ACC112 (cell line): Measurements from ENCODE around the gene MNX1.

Experiments
- H2AFZ ChIP-seq: fragments of 200-600 bp; sonication (generic); one replicate; pipeline ENCODE4 v1.6.0; 2017; ENCODE audit warnings: antibody characterized with exemption, low read length; ENCODE audit not compliant: unreplicated experiment
- H3K27ac ChIP-seq: fragments of 200-600 bp; sonication (generic); 2 replicates; pipeline ENCODE4 v1.5.1; 2014; ENCODE audit warnings: low read depth, mild to moderate bottlenecking, antibody characterized with exemption, low read length, moderate library complexity
- H3K27me3 ChIP-seq: fragments of 200-600 bp; sonication (generic); 2 replicates; pipeline ENCODE4 v1.6.1; 2014; ENCODE audit warnings: mild to moderate bottlenecking, antibody characterized with exemption, low read length, moderate library complexity, mixed read lengths; ENCODE audit not compliant: insufficient read depth
- H3K36me3 ChIP-seq: fragments of 200-600 bp; sonication (generic); 2 replicates; pipeline ENCODE4 v1.6.1; 2016; ENCODE audit warnings: mild to moderate bottlenecking, antibody characterized with exemption, low read length, moderate library complexity, mixed read lengths; ENCODE audit not compliant: insufficient read depth
- H3K4me1 ChIP-seq: fragments of 200-600 bp; sonication (generic); one replicate; pipeline ENCODE4 v1.6.1; 2016; ENCODE audit warnings: low read length, mixed read lengths; ENCODE audit not compliant: insufficient read depth, unreplicated experiment, control insufficient read depth
- H3K4me3 ChIP-seq: fragments of 200-600 bp; sonication (generic); 2 replicates; pipeline ENCODE4 v1.5.1; 2014; ENCODE audit warnings: mild to moderate bottlenecking, low read depth, low read length
- H3K79me2 ChIP-seq: fragments of 200-600 bp; sonication (generic); one replicate; pipeline ENCODE4 v1.6.0; 2016; ENCODE audit warnings: low read length; ENCODE audit not compliant: control insufficient read depth, unreplicated experiment, insufficient read depth

MNX1 gene

GRCh38 chr7:157010588-157011332 lies at the start of gene MNX1:
MNX1 (minus strand) TSS chr7:157010663; CDS start chr7:157010350, 313 bp downstream.
- Histone ChIP-seq H2AFZ (no peak within 1 kb of the TSS), H3K27me3 (peaks cover 96% of the 10 kb centered on the region), H3K4me1 (no peaks in the 10 kb centered on the region), H3K79me2 (no peaks in the 10 kb centered on the region), H3K36me3 (no peaks in the 10 kb centered on the region), H3K4me3 (peak within 1 kb of the TSS; percentile 16; the same call in 1 of the 2 replicates), H3K27ac (no peak within 1 kb of the TSS)

- no peak overlapping the region for H3K27ac ChIP-seq
- H3K79me2 ChIP-seq: no peaks in the 10 kb centered on the region
- peaks cover 68% of the 10 kb centered on the region for H3K27me3 ChIP-seq
Observed at GRCh38 chr7:157059534-157059933, 49.1 kb upstream of the MNX1 start.

GRCh38 chr7:157058701-157059100 lies 48.2 kb upstream of the MNX1 start:
- no peak overlapping the region for H2AFZ ChIP-seq
- H3K79me2 ChIP-seq: no peaks in the 10 kb centered on the region
- peaks cover 76% of the 10 kb centered on the region for H3K27me3 ChIP-seq
- H3K4me3 ChIP-seq: no peak overlapping the region
- no peak overlapping the region for H3K27ac ChIP-seq
- H3K4me1 ChIP-seq: no peaks in the 10 kb centered on the region
- H3K36me3 ChIP-seq: no peaks in the 10 kb centered on the region

More at GRCh38 chr7:157059534-157059933, 49.1 kb upstream of the MNX1 start:
- H3K4me3 ChIP-seq: no peak overlapping the region
- H2AFZ ChIP-seq: no peak overlapping the region
- H3K36me3 ChIP-seq: no peaks in the 10 kb centered on the region
- no peaks in the 10 kb centered on the region for H3K4me1 ChIP-seq

- Histone ChIP-seq H3K4me1 (no peaks in the 10 kb centered on the region), H3K4me3 (no peak overlapping the region), H3K79me2 (no peaks in the 10 kb centered on the region), H3K36me3 (no peaks in the 10 kb centered on the region), H3K27ac (no peak overlapping the region), H2AFZ (no peak overlapping the region), H3K27me3 (peaks cover 81% of the 10 kb centered on the region)
Observed at GRCh38 chr7:157058068-157058467, 47.6 kb upstream of the MNX1 start.

- no peaks in the 10 kb centered on the region for H3K36me3 ChIP-seq
- no peak overlapping the region for H3K27ac ChIP-seq
- peaks cover 81% of the 10 kb centered on the region for H3K27me3 ChIP-seq
- H3K4me3 ChIP-seq: no peak overlapping the region
- H3K79me2 ChIP-seq: no peaks in the 10 kb centered on the region
- no peaks in the 10 kb centered on the region for H3K4me1 ChIP-seq
- H2AFZ ChIP-seq: no peak overlapping the region
Observed at GRCh38 chr7:157056957-157057902, 46.8 kb upstream of the MNX1 start.

GRCh38 chr7:157056246-157056645 lies 45.8 kb upstream of the MNX1 start:
- H3K36me3 ChIP-seq: no peaks in the 10 kb centered on the region
- peaks cover 75% of the 10 kb centered on the region for H3K27me3 ChIP-seq
- no peak overlapping the region for H2AFZ ChIP-seq
- no peak overlapping the region for H3K27ac ChIP-seq
- no peak overlapping the region for H3K4me3 ChIP-seq
- H3K4me1 ChIP-seq: no peaks in the 10 kb centered on the region
- H3K79me2 ChIP-seq: no peaks in the 10 kb centered on the region

GRCh38 chr7:157054927-157055326 lies 44.5 kb upstream of the MNX1 start:
- Histone ChIP-seq H3K79me2 (no peaks in the 10 kb centered on the region), H3K4me3 (no peak overlapping the region), H3K4me1 (no peaks in the 10 kb centered on the region), H3K27ac (no peak overlapping the region), H3K27me3 (peaks cover 76% of the 10 kb centered on the region), H3K36me3 (no peaks in the 10 kb centered on the region), H2AFZ (no peak overlapping the region)

GRCh38 chr7:157053118-157053517 lies 42.7 kb upstream of the MNX1 start:
- Histone ChIP-seq H3K4me3 (no peak overlapping the region), H3K27me3 (peaks cover 74% of the 10 kb centered on the region), H3K27ac (no peak overlapping the region), H3K79me2 (no peaks in the 10 kb centered on the region), H3K36me3 (no peaks in the 10 kb centered on the region), H2AFZ (no peak overlapping the region), H3K4me1 (no peaks in the 10 kb centered on the region)

GRCh38 chr7:157047148-157047547 lies 36.7 kb upstream of the MNX1 start:
- no peaks in the 10 kb centered on the region for H3K79me2 ChIP-seq
- no peak overlapping the region for H3K27ac ChIP-seq
- H3K27me3 ChIP-seq: peaks cover 25% of the 10 kb centered on the region; the same call in 1 of the 2 replicates

GRCh38 chr7:157046681-157047080 lies 36.2 kb upstream of the MNX1 start:
- Histone ChIP-seq H2AFZ (no peak overlapping the region), H3K27ac (no peak overlapping the region), H3K4me3 (no peak overlapping the region), H3K4me1 (no peaks in the 10 kb centered on the region), H3K79me2 (no peaks in the 10 kb centered on the region), H3K27me3 (peaks cover 26% of the 10 kb centered on the region; the same call in 1 of the 2 replicates), H3K36me3 (no peaks in the 10 kb centered on the region)

More at GRCh38 chr7:157047148-157047547, 36.7 kb upstream of the MNX1 start:
- H3K4me3 ChIP-seq: no peak overlapping the region
- no peaks in the 10 kb centered on the region for H3K4me1 ChIP-seq
- H3K36me3 ChIP-seq: no peaks in the 10 kb centered on the region
- no peak overlapping the region for H2AFZ ChIP-seq
